Measurements from ENCODE around the gene RCBTB2. TPM values are rescaled to one million over a fixed set of nuclear protein-coding genes. Genes with fewer than 3 reads are reported as not detected.

Gene RCBTB2
- total RNA-seq, 1 donor from 2014 or later = 1.8 TPM

DNA sequence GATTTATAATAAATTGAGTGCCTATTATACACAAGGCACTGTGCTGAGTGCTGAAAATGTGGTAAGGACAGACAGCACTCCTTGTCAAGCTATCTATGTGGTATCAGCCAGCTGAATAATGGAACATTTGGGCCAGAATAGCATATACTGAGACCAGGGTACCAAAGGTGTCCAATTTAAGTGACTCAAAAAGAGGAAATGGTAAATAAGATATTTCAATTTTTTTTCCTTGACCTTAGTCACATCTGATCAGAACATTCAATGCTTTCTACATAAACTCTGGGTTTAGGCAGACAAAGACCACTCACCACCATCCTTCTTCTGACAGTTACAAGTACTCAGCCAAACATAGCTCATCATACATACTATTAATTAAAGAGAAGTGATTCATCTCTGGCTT, 43.2 kb downstream of the RCBTB2 start:
- Histone ChIP-seq H3K27me3 (ENCODE audit: control insufficient read depth, insufficient read depth, low read length) (no peaks in the 10 kb centered on the region), H3K36me3 (ENCODE audit: control insufficient read depth, insufficient read depth, low read length) (no peaks in the 10 kb centered on the region), H3K4me3 (ENCODE audit: low read depth, low read length) (no peak overlapping the region)
- DNase-seq (ENCODE audit: low read depth) (no peak), FAIRE-seq (no peak)
- TF ChIP-seq, protein P1, sequence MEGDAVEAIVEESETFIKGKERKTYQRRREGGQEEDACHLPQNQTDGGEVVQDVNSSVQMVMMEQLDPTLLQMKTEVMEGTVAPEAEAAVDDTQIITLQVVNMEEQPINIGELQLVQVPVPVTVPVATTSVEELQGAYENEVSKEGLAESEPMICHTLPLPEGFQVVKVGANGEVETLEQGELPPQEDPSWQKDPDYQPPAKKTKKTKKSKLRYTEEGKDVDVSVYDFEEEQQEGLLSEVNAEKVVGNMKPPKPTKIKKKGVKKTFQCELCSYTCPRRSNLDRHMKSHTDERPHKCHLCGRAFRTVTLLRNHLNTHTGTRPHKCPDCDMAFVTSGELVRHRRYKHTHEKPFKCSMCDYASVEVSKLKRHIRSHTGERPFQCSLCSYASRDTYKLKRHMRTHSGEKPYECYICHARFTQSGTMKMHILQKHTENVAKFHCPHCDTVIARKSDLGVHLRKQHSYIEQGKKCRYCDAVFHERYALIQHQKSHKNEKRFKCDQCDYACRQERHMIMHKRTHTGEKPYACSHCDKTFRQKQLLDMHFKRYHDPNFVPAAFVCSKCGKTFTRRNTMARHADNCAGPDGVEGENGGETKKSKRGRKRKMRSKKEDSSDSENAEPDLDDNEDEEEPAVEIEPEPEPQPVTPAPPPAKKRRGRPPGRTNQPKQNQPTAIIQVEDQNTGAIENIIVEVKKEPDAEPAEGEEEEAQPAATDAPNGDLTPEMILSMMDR (IDR thresholded peaks at IDR 0.05; ENCODE audit: insufficient read depth, low read length, severe bottlenecking) = no peak

DNA sequence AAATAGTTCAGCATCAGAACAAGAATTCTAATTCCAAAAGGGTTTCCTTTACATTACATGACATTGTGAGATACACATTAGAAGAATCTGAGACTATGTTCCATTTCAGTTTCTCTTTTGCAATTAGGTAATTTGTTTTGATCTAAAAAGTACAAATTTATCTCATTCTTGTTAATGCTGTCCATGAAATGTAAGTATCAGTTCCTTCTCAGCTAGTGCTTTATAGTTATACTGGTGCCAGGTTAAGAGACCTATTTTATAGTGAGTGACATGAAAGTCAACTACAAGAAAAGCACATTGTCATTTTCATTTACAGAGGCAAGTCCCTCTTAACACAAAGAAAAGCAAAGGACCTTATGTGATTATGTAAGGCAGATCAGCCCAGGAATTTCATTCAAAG, 43.9 kb downstream of the RCBTB2 start:
- H3K36me3 ChIP-seq (ENCODE audit: control insufficient read depth, insufficient read depth, low read length) = no peaks in the 10 kb centered on the region
- DNase-seq (ENCODE audit: low read depth) (no peak), FAIRE-seq (no peak)
- TF ChIP-seq, protein P1 (IDR thresholded peaks at IDR 0.05; ENCODE audit: insufficient read depth, low read length, severe bottlenecking) = no peak
- H3K4me3 ChIP-seq (ENCODE audit: low read depth, low read length) = no peak overlapping the region
- no peaks in the 10 kb centered on the region for H3K27me3 ChIP-seq (ENCODE audit: control insufficient read depth, insufficient read depth, low read length)

DNA sequence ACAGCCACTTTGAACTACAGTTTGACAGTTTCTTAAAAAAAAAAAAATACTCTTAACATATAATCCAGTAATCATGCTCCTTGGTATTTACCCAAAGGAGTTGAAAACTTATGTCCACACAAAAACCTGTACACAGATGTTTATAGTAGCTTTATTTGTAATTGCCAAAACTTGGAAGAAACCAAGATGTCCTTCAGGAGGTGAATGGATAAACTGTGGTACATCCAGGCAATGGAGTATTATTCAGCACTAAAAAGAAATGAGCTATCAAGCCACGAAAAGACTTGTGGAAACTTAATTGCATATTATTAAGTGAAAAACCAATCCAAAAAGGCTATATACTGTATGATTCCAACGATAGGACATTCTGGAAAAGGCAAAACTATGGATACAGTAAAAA, 44.9 kb downstream of the RCBTB2 start:
- no peak overlapping the region for H3K4me3 ChIP-seq (ENCODE audit: low read depth, low read length)
- DNase-seq (ENCODE audit: low read depth) (no peak), FAIRE-seq (no peak)
- no peaks in the 10 kb centered on the region for H3K36me3 ChIP-seq (ENCODE audit: control insufficient read depth, insufficient read depth, low read length)
- no peaks in the 10 kb centered on the region for H3K27me3 ChIP-seq (ENCODE audit: control insufficient read depth, insufficient read depth, low read length)
- TF ChIP-seq, protein P1 (IDR thresholded peaks at IDR 0.05; ENCODE audit: insufficient read depth, low read length, severe bottlenecking) = no peak

DNA sequence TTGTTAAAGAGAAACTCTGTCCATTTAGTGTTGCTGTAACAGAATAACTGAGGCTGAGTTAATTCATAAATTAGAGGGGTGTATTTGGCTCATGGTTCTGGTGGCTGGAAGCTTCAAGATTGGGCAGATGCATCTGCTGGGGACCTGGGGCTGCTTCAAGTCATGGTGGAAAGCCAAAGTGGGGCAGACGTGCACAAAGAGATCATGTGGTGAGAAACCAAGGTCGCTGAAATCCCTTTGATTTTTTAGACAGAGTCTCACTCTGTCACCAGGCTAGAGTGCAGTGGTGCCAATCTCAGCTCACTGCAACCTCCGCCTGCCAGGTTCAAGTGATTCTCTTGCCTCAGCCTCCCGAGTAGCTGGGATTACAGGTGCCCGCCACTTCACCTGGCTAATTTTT, 46.0 kb downstream of the RCBTB2 start:
- TF ChIP-seq, protein P1 (IDR thresholded peaks at IDR 0.05; ENCODE audit: insufficient read depth, low read length, severe bottlenecking) = no peak
- FAIRE-seq (no peak), DNase-seq (ENCODE audit: low read depth) (no peak)
- Histone ChIP-seq H3K36me3 (ENCODE audit: control insufficient read depth, insufficient read depth, low read length) (no peaks in the 10 kb centered on the region), H3K4me3 (ENCODE audit: low read depth, low read length) (no peak overlapping the region), H3K27me3 (ENCODE audit: control insufficient read depth, insufficient read depth, low read length) (no peaks in the 10 kb centered on the region)

DNA sequence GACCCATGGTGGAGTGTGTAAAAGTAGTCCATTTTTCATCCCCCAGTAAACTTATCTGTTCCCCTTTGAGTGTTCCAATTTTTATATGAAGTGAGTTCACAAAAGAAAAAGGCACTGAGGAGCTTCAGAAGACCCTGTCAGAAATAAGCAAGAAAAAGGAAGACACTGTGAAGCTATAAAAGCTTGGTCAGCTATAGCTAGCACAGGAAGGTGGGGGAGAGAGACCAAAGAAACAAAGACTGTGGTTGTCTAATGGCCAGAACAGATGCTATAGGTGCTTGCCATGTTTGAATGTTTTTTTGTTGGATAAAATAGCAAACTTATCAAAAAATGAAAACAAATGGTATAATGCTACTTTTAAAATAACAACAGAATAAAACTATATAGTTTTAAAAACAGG, 46.5 kb downstream of the RCBTB2 start:
- DNase-seq (ENCODE audit: low read depth) = no peak
- no peak for FAIRE-seq
- Histone ChIP-seq H3K27me3 (ENCODE audit: control insufficient read depth, insufficient read depth, low read length) (no peaks in the 10 kb centered on the region), H3K4me3 (ENCODE audit: low read depth, low read length) (no peak overlapping the region), H3K36me3 (ENCODE audit: control insufficient read depth, insufficient read depth, low read length) (no peaks in the 10 kb centered on the region)
- TF ChIP-seq, protein P1 (IDR thresholded peaks at IDR 0.05; ENCODE audit: insufficient read depth, low read length, severe bottlenecking) = no peak

DNA sequence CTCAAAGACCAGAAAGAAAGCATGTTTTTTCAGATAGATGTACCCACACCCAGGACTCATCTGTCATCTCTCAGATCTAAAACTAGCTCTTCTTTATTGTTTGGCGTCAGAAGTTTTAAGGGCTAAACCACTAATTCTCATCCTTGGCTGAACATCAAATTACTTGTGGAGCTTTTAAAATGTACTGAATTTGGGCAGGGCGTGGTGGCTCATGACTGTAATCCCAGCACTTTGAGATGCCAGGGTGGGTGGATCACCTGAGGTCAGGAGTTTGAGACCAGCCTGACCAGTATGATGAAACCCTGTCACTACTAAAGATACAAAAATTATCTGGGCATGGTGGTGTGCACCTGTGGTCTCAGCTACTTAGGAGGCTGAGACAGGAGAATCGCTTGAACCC, 47.4 kb downstream of the RCBTB2 start:
- DNase-seq (ENCODE audit: low read depth) (no peak), FAIRE-seq (no peak)
- no peak overlapping the region for H3K4me3 ChIP-seq (ENCODE audit: low read depth, low read length)
- TF ChIP-seq, protein P1 (IDR thresholded peaks at IDR 0.05; ENCODE audit: insufficient read depth, low read length, severe bottlenecking) = no peak
- no peaks in the 10 kb centered on the region for H3K36me3 ChIP-seq (ENCODE audit: control insufficient read depth, insufficient read depth, low read length)
- no peaks in the 10 kb centered on the region for H3K27me3 ChIP-seq (ENCODE audit: control insufficient read depth, insufficient read depth, low read length)

Data from bronchial epithelial cell (primary cell).